Right lung (tissue), 10 donors: ENCODE measurements around the gene SLC26A2. TPM values are rescaled to one million over a fixed set of nuclear protein-coding genes. Genes with fewer than 3 reads are reported as not detected.

Source experiments
- DNase-seq, 2 donors: peaks; one replicate each; pipeline ENCODE4 v3.0.0-alpha.2; 2013
- long read RNA-seq, 8 donors: transcript quantifications; one replicate each; lab custom pipeline, GENCODE V29; 2026
- polyA plus RNA-seq, 5 donors: library from polyadenylated mRNA; unstranded; fragments of 120-200 nt; gene quantifications; one replicate each; pipeline versions ENCODE4 v1.2.1 to v1.2.3, GENCODE V29; 2013; ENCODE audit warnings: inconsistent platforms in 1 of 5, low replicate concordance in 1 of 5; ENCODE audit not compliant: insufficient read length in 5 of 5, insufficient read depth in 1 of 5

SLC26A2 gene
- 10 to 100 TPM; 13.4 to 26.0 (median 20.6) TPM for polyA plus RNA-seq
- long read RNA-seq, donor 1, full-length matches to known transcripts = 7 of 7 reads
- long read RNA-seq, donor 1, partial matches to known transcripts = 0 of 7 reads
- long read RNA-seq, donor 1, other reads (novel, unspliced or antisense) = 0 of 7 reads
- long read RNA-seq, donor 2, full-length matches to known transcripts = 4 of 4 reads
- long read RNA-seq, donor 2, partial matches to known transcripts = 0 of 4 reads
- long read RNA-seq, donor 2, other reads (novel, unspliced or antisense) = 0 of 4 reads
- long read RNA-seq, donor 3, full-length matches to known transcripts = 4 of 4 reads
- long read RNA-seq, donor 3, partial matches to known transcripts = 0 of 4 reads
- long read RNA-seq, donor 3, other reads (novel, unspliced or antisense) = 0 of 4 reads
- long read RNA-seq, donor 4, full-length matches to known transcripts = 3 of 3 reads
- long read RNA-seq, donor 4, partial matches to known transcripts = 0 of 3 reads
- long read RNA-seq, donor 4, other reads (novel, unspliced or antisense) = 0 of 3 reads
- long read RNA-seq, donor 5, full-length matches to known transcripts = 3 of 9 reads
- long read RNA-seq, donor 5, partial matches to known transcripts = 6 of 9 reads
- long read RNA-seq, donor 5, other reads (novel, unspliced or antisense) = 0 of 9 reads
- long read RNA-seq, donor 6, full-length matches to known transcripts = 6 of 6 reads
- long read RNA-seq, donor 6, partial matches to known transcripts = 0 of 6 reads
- long read RNA-seq, donor 6, other reads (novel, unspliced or antisense) = 0 of 6 reads
- long read RNA-seq, donor 7, full-length matches to known transcripts = 5 of 5 reads
- long read RNA-seq, donor 7, partial matches to known transcripts = 0 of 5 reads
- long read RNA-seq, donor 7, other reads (novel, unspliced or antisense) = 0 of 5 reads
- long read RNA-seq, donor 8, full-length matches to known transcripts = 4 of 4 reads
- long read RNA-seq, donor 8, partial matches to known transcripts = 0 of 4 reads
- long read RNA-seq, donor 8, other reads (novel, unspliced or antisense) = 0 of 4 reads

GRCh38 chr5:149960272-149961185 is at the start of gene SLC26A2:
SLC26A2 (plus strand) TSS chr5:149960758; CDS start chr5:149977653, 16,895 bp downstream.
- DNase-seq = peak; percentile 94 to 95

- no peak for DNase-seq
These were observed 49.5 kb upstream of the SLC26A2 start for GRCh38 chr5:149911031-149911430.

GRCh38 chr5:149912226-149912871 is 48.2 kb upstream of the SLC26A2 start:
- DNase-seq = no peak

GRCh38 chr5:149913436-149914419 is 46.8 kb upstream of the SLC26A2 start:
- DNase-seq = no peak

- DNase-seq = no peak
These were observed 44.9 kb upstream of the SLC26A2 start for GRCh38 chr5:149915392-149916260.

- DNase-seq = no peak
These were observed 44.1 kb upstream of the SLC26A2 start for GRCh38 chr5:149916334-149917072.

- no peak for DNase-seq
These were observed 43.4 kb upstream of the SLC26A2 start for GRCh38 chr5:149917073-149917676.

- DNase-seq = no peak
These were observed 39.0 kb upstream of the SLC26A2 start for GRCh38 chr5:149921597-149921996.

GRCh38 chr5:149922950-149923349 is 37.6 kb upstream of the SLC26A2 start:
- no peak for DNase-seq

GRCh38 chr5:149924486-149924885 is 36.1 kb upstream of the SLC26A2 start:
- DNase-seq = no peak

- peak; percentile 74 to 80 for DNase-seq
These were observed 30.4 kb upstream of the SLC26A2 start for GRCh38 chr5:149930043-149930748.

- no peak for DNase-seq
These were observed 29.6 kb upstream of the SLC26A2 start for GRCh38 chr5:149930749-149931574.

- DNase-seq = no peak
These were observed 28.5 kb upstream of the SLC26A2 start for GRCh38 chr5:149931992-149932436.

GRCh38 chr5:149932445-149933350 is 27.9 kb upstream of the SLC26A2 start:
- DNase-seq = no peak
